ENCODE measurements around the gene PHLPP2. TPM values are rescaled to one million over a fixed set of nuclear protein-coding genes. Genes with fewer than 3 reads are reported as not detected.

PHLPP2 gene, protein sequence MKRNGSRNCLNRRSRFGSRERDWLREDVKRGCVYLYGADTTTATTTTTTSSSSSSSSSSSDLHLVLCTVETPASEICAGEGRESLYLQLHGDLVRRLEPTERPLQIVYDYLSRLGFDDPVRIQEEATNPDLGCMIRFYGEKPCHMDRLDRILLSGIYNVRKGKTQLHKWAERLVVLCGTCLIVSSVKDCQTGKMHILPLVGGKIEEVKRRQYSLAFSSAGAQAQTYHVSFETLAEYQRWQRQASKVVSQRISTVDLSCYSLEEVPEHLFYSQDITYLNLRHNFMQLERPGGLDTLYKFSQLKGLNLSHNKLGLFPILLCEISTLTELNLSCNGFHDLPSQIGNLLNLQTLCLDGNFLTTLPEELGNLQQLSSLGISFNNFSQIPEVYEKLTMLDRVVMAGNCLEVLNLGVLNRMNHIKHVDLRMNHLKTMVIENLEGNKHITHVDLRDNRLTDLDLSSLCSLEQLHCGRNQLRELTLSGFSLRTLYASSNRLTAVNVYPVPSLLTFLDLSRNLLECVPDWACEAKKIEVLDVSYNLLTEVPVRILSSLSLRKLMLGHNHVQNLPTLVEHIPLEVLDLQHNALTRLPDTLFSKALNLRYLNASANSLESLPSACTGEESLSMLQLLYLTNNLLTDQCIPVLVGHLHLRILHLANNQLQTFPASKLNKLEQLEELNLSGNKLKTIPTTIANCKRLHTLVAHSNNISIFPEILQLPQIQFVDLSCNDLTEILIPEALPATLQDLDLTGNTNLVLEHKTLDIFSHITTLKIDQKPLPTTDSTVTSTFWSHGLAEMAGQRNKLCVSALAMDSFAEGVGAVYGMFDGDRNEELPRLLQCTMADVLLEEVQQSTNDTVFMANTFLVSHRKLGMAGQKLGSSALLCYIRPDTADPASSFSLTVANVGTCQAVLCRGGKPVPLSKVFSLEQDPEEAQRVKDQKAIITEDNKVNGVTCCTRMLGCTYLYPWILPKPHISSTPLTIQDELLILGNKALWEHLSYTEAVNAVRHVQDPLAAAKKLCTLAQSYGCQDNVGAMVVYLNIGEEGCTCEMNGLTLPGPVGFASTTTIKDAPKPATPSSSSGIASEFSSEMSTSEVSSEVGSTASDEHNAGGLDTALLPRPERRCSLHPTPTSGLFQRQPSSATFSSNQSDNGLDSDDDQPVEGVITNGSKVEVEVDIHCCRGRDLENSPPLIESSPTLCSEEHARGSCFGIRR (N-terminal part only)
- total RNA-seq = 10 to 100 TPM; 12.4 to 12.8 TPM
- 8.3 TPM for polyA plus RNA-seq (2013, experiment 1 of 2)
- 7.9 TPM for polyA plus RNA-seq (2013, experiment 2 of 2)
- long read RNA-seq, experiment 1, partial matches to known transcripts = 4 of 4 reads
- long read RNA-seq, experiment 1, other reads (novel, unspliced or antisense) = 0 of 4 reads
- long read RNA-seq, experiment 2, full-length matches to known transcripts = 3 of 13 reads
- long read RNA-seq, experiment 2, partial matches to known transcripts = 2 of 13 reads
- long read RNA-seq, experiment 2, other reads (novel, unspliced or antisense) = 8 of 13 reads
- long read RNA-seq, experiment 3, partial matches to known transcripts = 1 of 6 reads
- long read RNA-seq, experiment 3, other reads (novel, unspliced or antisense) = 5 of 6 reads
- long read RNA-seq, experiment 4 = 0 reads

DNA sequence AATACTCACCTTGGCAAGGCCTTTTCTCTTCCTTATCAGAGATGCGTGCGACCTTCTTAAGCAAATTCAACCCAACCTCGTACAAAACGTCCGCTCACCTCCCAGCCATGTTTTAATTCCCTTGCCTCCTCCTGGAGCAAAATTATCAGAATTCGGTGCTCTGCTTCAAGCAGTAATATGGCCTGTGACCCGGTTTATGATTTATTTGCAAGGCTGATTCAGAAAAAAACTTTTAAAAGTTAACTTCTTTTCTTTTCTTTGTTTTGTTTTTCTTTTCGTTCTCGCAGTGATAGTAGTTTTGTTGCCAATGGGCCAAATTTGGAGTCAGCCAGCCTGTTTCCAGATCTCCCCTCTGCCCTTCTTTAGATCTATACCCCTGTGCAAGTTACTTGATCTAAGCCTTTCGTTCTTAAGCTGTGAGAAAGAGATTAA is at the start of gene PHLPP2:
PHLPP2 (minus strand) TSS at position 382 of the 432 bp plus-strand sequence. CDS start 9,906 bp downstream, outside the sequence.
- WGBS, 2 experiments (ENCODE audit: insufficient coverage in 1 of 2, insufficient read length in 1 of 2) = 17 to 36% methylated on average over 7 to 10 of the region's 10 CpGs
- DNase-seq = no peak
- H3K36me3 ChIP-seq (ENCODE audit: control insufficient read depth, insufficient read depth, low read length) = no peaks in the 10 kb centered on the region
- Mint-ChIP-seq H3K4me1 (peaks cover 10% of the 10 kb centered on the region), H3K36me3 (ENCODE audit: low read depth) (peaks cover 9% of the 10 kb centered on the region), H3K4me3 (peak within 1 kb of the TSS; percentile 84), H3K27ac (peak within 1 kb of the TSS; percentile 57), H3K9me3 (no peaks in the 10 kb centered on the region), H3K27me3 (ENCODE audit: insufficient read depth) (peaks cover 23% of the 10 kb centered on the region)
- no peaks in the 10 kb centered on the region for H3K9me3 ChIP-seq (ENCODE audit: control insufficient read depth, low read length)
- H3K27ac ChIP-seq (ENCODE audit: low read depth, low read length) = peak within 1 kb of the TSS; percentile 24
- no peaks in the 10 kb centered on the region for H3K4me1 ChIP-seq (ENCODE audit: control insufficient read depth, insufficient read depth, low read length)
- peak within 1 kb of the TSS; percentile 82 for H3K4me3 ChIP-seq (ENCODE audit: low read length)
- TF ChIP-seq, protein P1, sequence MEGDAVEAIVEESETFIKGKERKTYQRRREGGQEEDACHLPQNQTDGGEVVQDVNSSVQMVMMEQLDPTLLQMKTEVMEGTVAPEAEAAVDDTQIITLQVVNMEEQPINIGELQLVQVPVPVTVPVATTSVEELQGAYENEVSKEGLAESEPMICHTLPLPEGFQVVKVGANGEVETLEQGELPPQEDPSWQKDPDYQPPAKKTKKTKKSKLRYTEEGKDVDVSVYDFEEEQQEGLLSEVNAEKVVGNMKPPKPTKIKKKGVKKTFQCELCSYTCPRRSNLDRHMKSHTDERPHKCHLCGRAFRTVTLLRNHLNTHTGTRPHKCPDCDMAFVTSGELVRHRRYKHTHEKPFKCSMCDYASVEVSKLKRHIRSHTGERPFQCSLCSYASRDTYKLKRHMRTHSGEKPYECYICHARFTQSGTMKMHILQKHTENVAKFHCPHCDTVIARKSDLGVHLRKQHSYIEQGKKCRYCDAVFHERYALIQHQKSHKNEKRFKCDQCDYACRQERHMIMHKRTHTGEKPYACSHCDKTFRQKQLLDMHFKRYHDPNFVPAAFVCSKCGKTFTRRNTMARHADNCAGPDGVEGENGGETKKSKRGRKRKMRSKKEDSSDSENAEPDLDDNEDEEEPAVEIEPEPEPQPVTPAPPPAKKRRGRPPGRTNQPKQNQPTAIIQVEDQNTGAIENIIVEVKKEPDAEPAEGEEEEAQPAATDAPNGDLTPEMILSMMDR (conservative IDR thresholded peaks at IDR 0.05) = no peak
- peak within 1 kb of the TSS; percentile 29 for H3K9ac ChIP-seq (ENCODE audit: extremely low read depth, low read length, poor library complexity, severe bottlenecking)
- peaks cover 15% of the 10 kb centered on the region for H3K27me3 ChIP-seq (ENCODE audit: control insufficient read depth, insufficient read depth, low read length, poor library complexity, severe bottlenecking)

DNA sequence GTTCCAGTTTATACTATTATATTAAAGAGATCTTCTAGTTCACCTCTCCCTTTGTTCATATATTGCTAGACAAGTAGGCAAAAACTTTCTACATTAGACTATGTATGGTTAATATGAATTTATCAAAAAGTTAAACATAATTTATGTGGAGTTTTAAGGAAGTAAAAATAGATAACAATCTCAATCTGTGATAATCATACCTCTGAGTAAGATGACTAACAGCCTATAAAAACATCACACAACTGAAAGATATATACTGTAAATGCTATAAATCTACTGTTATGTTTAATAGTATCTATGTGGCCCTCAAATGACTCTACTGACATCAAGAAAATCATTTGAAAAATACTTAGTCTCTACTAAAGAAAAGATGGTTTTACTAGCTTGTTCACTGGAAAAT is 47.1 kb upstream of the PHLPP2 start:
- Mint-ChIP-seq H3K27me3 (ENCODE audit: insufficient read depth) (no peaks in the 10 kb centered on the region), H3K27ac (no peak overlapping the region), H3K36me3 (ENCODE audit: low read depth) (peaks cover 55% of the 10 kb centered on the region), H3K4me1 (no peaks in the 10 kb centered on the region), H3K9me3 (no peaks in the 10 kb centered on the region), H3K4me3 (no peak overlapping the region)
- Histone ChIP-seq H3K4me3 (ENCODE audit: low read length) (no peak overlapping the region), H3K36me3 (ENCODE audit: control insufficient read depth, insufficient read depth, low read length) (peaks cover 80% of the 10 kb centered on the region), H3K9me3 (ENCODE audit: control insufficient read depth, low read length) (no peaks in the 10 kb centered on the region), H3K9ac (ENCODE audit: extremely low read depth, low read length, poor library complexity, severe bottlenecking) (no peak overlapping the region), H3K27ac (ENCODE audit: low read depth, low read length) (no peak overlapping the region), H3K27me3 (ENCODE audit: control insufficient read depth, insufficient read depth, low read length, poor library complexity, severe bottlenecking) (no peaks in the 10 kb centered on the region), H3K4me1 (ENCODE audit: control insufficient read depth, insufficient read depth, low read length) (no peaks in the 10 kb centered on the region)
- TF ChIP-seq, protein P1 (conservative IDR thresholded peaks at IDR 0.05) = no peak
- DNase-seq = no peak
